ENCODE data around the gene SLC9A9.

- TF ChIP-seq CTCF (IDR thresholded peaks at IDR 0.05; ENCODE audit: poor library complexity, severe bottlenecking) (no peak), MXI1 (conservative IDR thresholded peaks at IDR 0.05; ENCODE audit: poor library complexity, severe bottlenecking) (no peak), REST (IDR thresholded peaks at IDR 0.05; ENCODE audit: borderline replicate concordance) (no peak), RAD21 (conservative IDR thresholded peaks at IDR 0.05) (no peak), EZH2 (IDR thresholded peaks at IDR 0.05; ENCODE audit: borderline replicate concordance, insufficient read depth, low read length, poor library complexity, severe bottlenecking) (no peak), POLR2AphosphoS5 (IDR thresholded peaks at IDR 0.05) (no peak)
These were observed 534.4 kb downstream of the SLC9A9 start for GRCh38 chr3:143313893-143314188.
